Prostate gland (tissue), 2 donors: ENCODE measurements around the gene EIF4EBP2.

Source experiments
- POLR2A ChIP-seq: fragments of 450-650 bp; IDR thresholded peaks from one replicate; pipeline ENCODE4 v1.6.1; 2016; ENCODE audit warnings: antibody characterized with exemption, mild to moderate bottlenecking
- POLR2AphosphoS5 ChIP-seq: sonication (generic); formaldehyde crosslinking; IDR thresholded peaks from one replicate; pipeline ENCODE4 v1.6.1; 2017; ENCODE audit warnings: antibody characterized with exemption
- TF ChIP-seq, protein P1 (sequence below), 4 experiments: fragments of 200-600 bp in 2 of 4; fragments of 450-650 bp in 2 of 4; sonication (generic) in 2 of 4; IDR thresholded peaks; 1 replicate in 3 of 4; 2 replicates in 1 of 4; pipeline ENCODE4 v1.5.1; 2016 to 2019; ENCODE audit warnings: antibody characterized with exemption in 4 of 4, mild to moderate bottlenecking in 2 of 4, moderate library complexity in 2 of 4

DNA sequence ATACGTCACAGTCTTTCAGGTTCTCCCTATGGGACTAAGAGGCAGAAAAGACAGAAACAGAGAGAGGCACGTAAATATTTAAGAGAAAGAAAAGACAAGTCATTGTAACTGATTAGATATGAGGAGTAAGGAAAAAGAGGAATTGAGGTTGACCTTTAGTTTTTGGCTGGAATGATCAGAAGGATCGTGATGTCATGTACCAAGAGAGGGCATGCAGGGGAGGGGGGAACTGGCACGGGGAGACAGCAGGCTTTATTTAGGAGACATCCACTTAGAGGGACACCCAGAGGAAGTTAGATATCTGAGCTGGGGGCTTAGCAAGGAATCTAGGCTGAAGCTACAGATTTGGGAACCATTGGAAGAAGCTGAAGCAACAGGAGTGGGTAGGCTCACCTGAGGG is 12.3 kb upstream of the EIF4EBP2 start:
- TF ChIP-seq, protein P1, sequence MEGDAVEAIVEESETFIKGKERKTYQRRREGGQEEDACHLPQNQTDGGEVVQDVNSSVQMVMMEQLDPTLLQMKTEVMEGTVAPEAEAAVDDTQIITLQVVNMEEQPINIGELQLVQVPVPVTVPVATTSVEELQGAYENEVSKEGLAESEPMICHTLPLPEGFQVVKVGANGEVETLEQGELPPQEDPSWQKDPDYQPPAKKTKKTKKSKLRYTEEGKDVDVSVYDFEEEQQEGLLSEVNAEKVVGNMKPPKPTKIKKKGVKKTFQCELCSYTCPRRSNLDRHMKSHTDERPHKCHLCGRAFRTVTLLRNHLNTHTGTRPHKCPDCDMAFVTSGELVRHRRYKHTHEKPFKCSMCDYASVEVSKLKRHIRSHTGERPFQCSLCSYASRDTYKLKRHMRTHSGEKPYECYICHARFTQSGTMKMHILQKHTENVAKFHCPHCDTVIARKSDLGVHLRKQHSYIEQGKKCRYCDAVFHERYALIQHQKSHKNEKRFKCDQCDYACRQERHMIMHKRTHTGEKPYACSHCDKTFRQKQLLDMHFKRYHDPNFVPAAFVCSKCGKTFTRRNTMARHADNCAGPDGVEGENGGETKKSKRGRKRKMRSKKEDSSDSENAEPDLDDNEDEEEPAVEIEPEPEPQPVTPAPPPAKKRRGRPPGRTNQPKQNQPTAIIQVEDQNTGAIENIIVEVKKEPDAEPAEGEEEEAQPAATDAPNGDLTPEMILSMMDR (IDR thresholded peaks at IDR 0.05) = no peak
- no peak for TF ChIP-seq POLR2AphosphoS5
- TF ChIP-seq POLR2A = no peak
